OCI-LY7 (cell line): Measurements from ENCODE around the gene ZMIZ1. TPM values are rescaled to one million over a fixed set of nuclear protein-coding genes. Genes with fewer than 3 reads are reported as not detected.

Experiments
- BruUV-seq: library from RNA; stranded (reverse); fragments of 400-500 nt; replicated peaks from 2 replicates; lab custom pipeline; 2021; lab: Mats Ljungman, UMichigan
- CTCF ChIA-PET: fragments of 300-600 bp; sonication (Branson Sonifier 250); formaldehyde crosslinking; loops from one replicate; lab custom pipeline; 2022; ENCODE audit warnings: antibody characterized with exemption; ENCODE audit not compliant: unreplicated experiment; lab: Charles Lee
- POLR2A ChIA-PET: fragments of 300-600 bp; sonication (Branson Sonifier 250); formaldehyde crosslinking; loops from one replicate; lab custom pipeline; 2022; ENCODE audit warnings: antibody characterized with exemption; lab: Charles Lee
- DNase-seq: peaks from one replicate; pipeline ENCODE4 v3.0.0-alpha.2; 2015; ENCODE audit warnings: low spot score
- H2AFZ ChIP-seq: fragments of 200-600 bp; sonication (generic), shearing (Covaris generic); 2 replicates; pipeline ENCODE4 v1.6.1; 2014; ENCODE audit warnings: mild to moderate bottlenecking, antibody characterized with exemption, low read length, moderate library complexity
- H3K27ac ChIP-seq: fragments of 200-600 bp; sonication (generic); 2 replicates; pipeline ENCODE4 v1.5.1; 2014; ENCODE audit warnings: mixed run types, low read depth, mild to moderate bottlenecking, moderate library complexity, low read length, inconsistent platforms; ENCODE audit not compliant: poor library complexity, severe bottlenecking
- H3K36me3 ChIP-seq: fragments of 200-600 bp; sonication (generic); 2 replicates; pipeline ENCODE4 v1.6.1; 2014; ENCODE audit warnings: mild to moderate bottlenecking, antibody characterized with exemption, low read length, moderate library complexity, mixed read lengths; ENCODE audit not compliant: insufficient read depth
- H3K4me1 ChIP-seq: fragments of 200-600 bp; sonication (generic); 2 replicates; pipeline ENCODE4 v1.5.1; 2014; ENCODE audit warnings: mild to moderate bottlenecking, low read length; ENCODE audit not compliant: insufficient read depth, poor library complexity, severe bottlenecking
- H3K4me2 ChIP-seq: fragments of 200-600 bp; sonication (generic); 2 replicates; pipeline ENCODE4 v1.6.1; 2014; ENCODE audit warnings: mild to moderate bottlenecking, low read length
- H3K4me3 ChIP-seq: fragments of 200-600 bp; sonication (generic); 2 replicates; pipeline ENCODE4 v1.5.1; 2014; ENCODE audit warnings: mild to moderate bottlenecking, low read depth, low read length; ENCODE audit not compliant: poor library complexity, severe bottlenecking
- H3K79me2 ChIP-seq: fragments of 200-600 bp; sonication (generic); 2 replicates; pipeline ENCODE4 v1.6.1; 2016; ENCODE audit warnings: low read depth, mild to moderate bottlenecking, low read length, moderate library complexity, mixed read lengths; ENCODE audit not compliant: insufficient read depth
- H3K9me2 ChIP-seq: fragments of 200-600 bp; sonication (generic); 2 replicates; pipeline ENCODE4 v1.6.1; 2016; ENCODE audit warnings: mild to moderate bottlenecking, low read length, mixed read lengths; ENCODE audit not compliant: insufficient read depth
- H3K9me3 ChIP-seq: fragments of 200-600 bp; sonication (generic); 2 replicates; pipeline ENCODE4 v1.6.1; 2014; ENCODE audit warnings: mild to moderate bottlenecking, mixed run types, low read length, mixed read lengths
- H4K20me1 ChIP-seq: fragments of 200-600 bp; sonication (generic); 2 replicates; pipeline ENCODE4 v1.6.1; 2014; ENCODE audit warnings: mild to moderate bottlenecking, antibody characterized with exemption, low read length, moderate library complexity, mixed read lengths; ENCODE audit not compliant: insufficient read depth
- CTCF ChIP-seq: fragments of 200-600 bp; sonication (generic); conservative IDR thresholded peaks from 2 replicates; pipeline ENCODE4 v1.5.1; 2014; ENCODE audit warnings: mild to moderate bottlenecking, antibody characterized with exemption, low read length, moderate library complexity, mixed read lengths
- EZH2phosphoT487 ChIP-seq: fragments of 200-600 bp; sonication (generic); IDR thresholded peaks from 2 replicates; pipeline ENCODE4 v1.6.1; 2018; ENCODE audit warnings: low read depth, borderline replicate concordance, mild to moderate bottlenecking, mixed run types, antibody characterized with exemption, low read length, moderate library complexity, mixed read lengths
- intact Hi-C: fragments of 100-400 bp; cut with micrococcal nuclease; formaldehyde crosslinking; loops from one replicate; pipeline ENCODE4 v1.10.0; 2022; ENCODE audit not compliant: unreplicated experiment
- total RNA-seq, 2 experiments: library from RNA; depleted of rRNA in 1 of 2; stranded (reverse); fragments of >200 nt in 1 of 2; shearing (Covaris generic) in 1 of 2; gene quantifications; 2 replicates each; pipeline ENCODE4 v1.2.3, GENCODE V29; 2014 to 2022

ZMIZ1 gene
- total RNA-seq, 2 experiments from 2014 or later = 20.4 to 66.9 TPM

- no peaks in the 10 kb centered on the region for H3K9me3 ChIP-seq
- no peak for DNase-seq
- no peak overlapping the region for H2AFZ ChIP-seq
- POLR2A ChIA-PET = interaction anchor here (0.6 to 1.2 kb wide), 3 partner anchors 51 to 219 kb away, joined by 3 to 4 read pairs (median 3); no protein-coding TSS in a partner anchor
- BruUV-seq = no TSS peak
- TF ChIP-seq EZH2phosphoT487 (no peak), CTCF (no peak)
- H3K4me2 ChIP-seq = no peak overlapping the region
- intact Hi-C loops = loop anchor here (10.0 kb wide), 1 partner anchor 755 kb away; no protein-coding TSS in a partner anchor
- H3K79me2 ChIP-seq = no peaks in the 10 kb centered on the region
- H4K20me1 ChIP-seq = peaks cover 1% of the 10 kb centered on the region; the same call in 1 of the 2 replicates
- no peaks in the 10 kb centered on the region; the same call in 1 of the 2 replicates for H3K36me3 ChIP-seq
- no peaks in the 10 kb centered on the region for H3K9me2 ChIP-seq
- H3K27ac ChIP-seq = no peak overlapping the region
- no peak overlapping the region for H3K4me3 ChIP-seq
- peaks cover 43% of the 10 kb centered on the region for H3K4me1 ChIP-seq
- CTCF ChIA-PET = no interaction called here
Observed at GRCh38 chr10:79189853-79190435, 121.2 kb downstream of the ZMIZ1 start.

- no peaks in the 10 kb centered on the region; the same call in 1 of the 2 replicates for H3K36me3 ChIP-seq
- peak overlapping the region; percentile 36 for H3K4me2 ChIP-seq
- no TSS peak for BruUV-seq
- ChIA-PET CTCF (no interaction called here), POLR2A (interaction anchor here (0.6 to 1.2 kb wide), 4 partner anchors 52 to 220 kb away, joined by 3 to 5 read pairs (median 4); no protein-coding TSS in a partner anchor)
- peaks cover 47% of the 10 kb centered on the region for H3K4me1 ChIP-seq
- no peaks in the 10 kb centered on the region for H3K79me2 ChIP-seq
- H3K9me3 ChIP-seq = no peaks in the 10 kb centered on the region
- no peak for TF ChIP-seq CTCF
- TF ChIP-seq EZH2phosphoT487 = no peak
- peak overlapping the region; percentile 29 for H3K27ac ChIP-seq
- intact Hi-C loops = loop anchor here (10.0 kb wide), 1 partner anchor 756 kb away; no protein-coding TSS in a partner anchor
- no peak overlapping the region for H2AFZ ChIP-seq
- H4K20me1 ChIP-seq = peaks cover 4% of the 10 kb centered on the region; the same call in 1 of the 2 replicates
- no peak overlapping the region for H3K4me3 ChIP-seq
- H3K9me2 ChIP-seq = no peaks in the 10 kb centered on the region
- peak; percentile 68 for DNase-seq
Observed at GRCh38 chr10:79190740-79191261, 122.0 kb downstream of the ZMIZ1 start.
